ENCODE measurements around the gene ZDHHC6.
"Not testable (repeated sequence)": the region's sequence is repeated elsewhere in the genome, so short reads cannot be mapped to it uniquely, and the experiment has no call there.

Gene ZDHHC6

GRCh38 chr10:112388548-112388947 lies 58.2 kb downstream of the ZDHHC6 start:
- no peak for ATAC-seq
- TF ChIP-seq RARB (CRISPR knock-in tag; IDR thresholded peaks at IDR 0.05) = no peak
- no peak for TF ChIP-seq TOX (CRISPR knock-in tag; IDR thresholded peaks at IDR 0.05; ENCODE audit: borderline replicate concordance)
- TF ChIP-seq SNAI2 (CRISPR knock-in tag; IDR thresholded peaks at IDR 0.05) = no peak
- TF ChIP-seq ZNF565 (CRISPR knock-in tag; conservative IDR thresholded peaks at IDR 0.05; ENCODE audit: low read depth) = no peak
- no peak for TF ChIP-seq ZNF70 (CRISPR knock-in tag; IDR thresholded peaks at IDR 0.05)
- TF ChIP-seq PPARA (CRISPR knock-in tag; IDR thresholded peaks at IDR 0.05; ENCODE audit: borderline replicate concordance) = no peak
- no peak for TF ChIP-seq TCF4 (CRISPR knock-in tag; IDR thresholded peaks at IDR 0.05; ENCODE audit: borderline replicate concordance)
- no peak for TF ChIP-seq CREB5 (CRISPR knock-in tag; IDR thresholded peaks at IDR 0.05; ENCODE audit: low read depth)
- no peak for TF ChIP-seq POU6F1 (CRISPR knock-in tag; IDR thresholded peaks at IDR 0.05; ENCODE audit: borderline replicate concordance, low read depth)
- TF ChIP-seq ISL1 (CRISPR knock-in tag; IDR thresholded peaks at IDR 0.05) = no peak
- no peak for TF ChIP-seq ZC3H10 (CRISPR knock-in tag; IDR thresholded peaks at IDR 0.05)
- TF ChIP-seq CSDC2 (CRISPR knock-in tag; IDR thresholded peaks at IDR 0.05) = no peak
- TF ChIP-seq ZNF8 (CRISPR knock-in tag; IDR thresholded peaks at IDR 0.05) = no peak
- TF ChIP-seq TSHZ2 (CRISPR knock-in tag; IDR thresholded peaks at IDR 0.05) = no peak
- no peak for TF ChIP-seq CSRNP3 (CRISPR knock-in tag; IDR thresholded peaks at IDR 0.05)
- TF ChIP-seq OSR1 (CRISPR knock-in tag; IDR thresholded peaks at IDR 0.05) = no peak

DNA sequence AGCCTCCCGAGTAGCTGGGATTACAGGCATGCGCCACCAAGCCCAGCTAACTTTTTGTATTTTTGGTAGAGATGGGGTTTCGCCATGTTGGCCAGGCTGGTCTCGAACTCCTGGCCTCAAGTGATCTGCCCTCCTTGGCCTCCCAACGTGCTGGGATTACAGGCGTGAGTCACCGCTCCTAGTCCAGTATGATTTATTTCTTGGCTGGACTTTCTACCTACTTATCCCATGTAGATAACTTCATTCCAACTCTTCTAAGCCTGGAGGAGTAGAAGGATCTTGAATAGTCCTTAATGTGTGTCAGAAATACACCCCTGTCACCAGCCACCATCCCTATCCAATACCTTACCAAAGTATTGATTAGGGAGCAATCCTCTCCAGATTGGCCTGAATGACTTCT lies 58.7 kb downstream of the ZDHHC6 start:
- not testable (repeated sequence) for ATAC-seq

- TF ChIP-seq ZFP30 (CRISPR knock-in tag; IDR thresholded peaks at IDR 0.05) = no peak
- ATAC-seq = no peak
These were observed 61.5 kb downstream of the ZDHHC6 start for GRCh38 chr10:112385201-112385600.

DNA sequence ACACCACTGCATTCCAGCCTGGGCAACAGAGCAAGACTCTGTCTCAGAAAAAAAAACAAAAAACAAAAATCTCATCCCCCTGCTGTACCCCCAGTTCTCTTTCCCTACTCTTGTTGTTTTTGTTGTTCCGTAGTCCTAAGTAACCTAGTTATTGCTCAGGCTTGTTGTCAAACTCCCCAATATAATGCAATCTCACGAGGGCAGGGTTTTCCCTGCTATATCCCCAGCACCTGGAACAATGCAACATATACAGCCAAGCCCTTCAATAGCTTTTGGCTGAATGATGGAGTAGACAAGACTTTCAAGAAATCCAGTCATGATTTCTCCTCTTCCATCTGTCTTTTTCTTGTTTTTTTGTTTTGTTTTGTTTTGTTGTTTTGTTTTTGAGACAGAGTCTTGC lies 62.6 kb downstream of the ZDHHC6 start:
- TF ChIP-seq ISL1 (CRISPR knock-in tag; IDR thresholded peaks at IDR 0.05) (no peak), CREB5 (CRISPR knock-in tag; IDR thresholded peaks at IDR 0.05; ENCODE audit: low read depth) (no peak), OSR1 (CRISPR knock-in tag; IDR thresholded peaks at IDR 0.05) (no peak), ZNF8 (CRISPR knock-in tag; IDR thresholded peaks at IDR 0.05) (no peak), ZC3H10 (CRISPR knock-in tag; IDR thresholded peaks at IDR 0.05) (no peak), TCF4 (CRISPR knock-in tag; IDR thresholded peaks at IDR 0.05; ENCODE audit: borderline replicate concordance) (no peak), ARNTL (CRISPR knock-in tag; IDR thresholded peaks at IDR 0.05; ENCODE audit: borderline replicate concordance, low read depth) (no peak)
- ATAC-seq = no peak

GRCh38 chr10:112383325-112383724 lies 63.4 kb downstream of the ZDHHC6 start:
- TF ChIP-seq CSRNP3 (CRISPR knock-in tag; IDR thresholded peaks at IDR 0.05) = no peak
- ATAC-seq = no peak
